Measurements from ENCODE around the gene OTOP2. TPM values are rescaled to one million over a fixed set of nuclear protein-coding genes. Genes with fewer than 3 reads are reported as not detected.
"Not testable (repeated sequence)": the region's sequence is repeated elsewhere in the genome, so short reads cannot be mapped to it uniquely, and the experiment has no call there.

OTOP2 gene
- total RNA-seq, 6 donors from 2014 or later, result not detected

- no peaks in the 10 kb centered on the region for H3K27me3 ChIP-seq
- no peaks in the 10 kb centered on the region for H3K36me3 ChIP-seq
- H3K4me3 ChIP-seq, result no peak overlapping the region
- H3K4me1 ChIP-seq, result no peaks in the 10 kb centered on the region
- WGBS, 2 donors, result 92 to 93% methylated on average over 10 to 28 of the region's 34 CpGs
- ATAC-seq (ENCODE audit: low FRiP score in 2 of 2) (no peak), DNase-seq (peak in 1 of 2 donors; percentile 74)
- no peak overlapping the region for H3K27ac ChIP-seq
- TF ChIP-seq, protein P1, sequence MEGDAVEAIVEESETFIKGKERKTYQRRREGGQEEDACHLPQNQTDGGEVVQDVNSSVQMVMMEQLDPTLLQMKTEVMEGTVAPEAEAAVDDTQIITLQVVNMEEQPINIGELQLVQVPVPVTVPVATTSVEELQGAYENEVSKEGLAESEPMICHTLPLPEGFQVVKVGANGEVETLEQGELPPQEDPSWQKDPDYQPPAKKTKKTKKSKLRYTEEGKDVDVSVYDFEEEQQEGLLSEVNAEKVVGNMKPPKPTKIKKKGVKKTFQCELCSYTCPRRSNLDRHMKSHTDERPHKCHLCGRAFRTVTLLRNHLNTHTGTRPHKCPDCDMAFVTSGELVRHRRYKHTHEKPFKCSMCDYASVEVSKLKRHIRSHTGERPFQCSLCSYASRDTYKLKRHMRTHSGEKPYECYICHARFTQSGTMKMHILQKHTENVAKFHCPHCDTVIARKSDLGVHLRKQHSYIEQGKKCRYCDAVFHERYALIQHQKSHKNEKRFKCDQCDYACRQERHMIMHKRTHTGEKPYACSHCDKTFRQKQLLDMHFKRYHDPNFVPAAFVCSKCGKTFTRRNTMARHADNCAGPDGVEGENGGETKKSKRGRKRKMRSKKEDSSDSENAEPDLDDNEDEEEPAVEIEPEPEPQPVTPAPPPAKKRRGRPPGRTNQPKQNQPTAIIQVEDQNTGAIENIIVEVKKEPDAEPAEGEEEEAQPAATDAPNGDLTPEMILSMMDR (IDR thresholded peaks at IDR 0.05), result no peak
- no peak for TF ChIP-seq POLR2AphosphoS5 (IDR thresholded peaks at IDR 0.05)
- TF ChIP-seq EP300 (IDR thresholded peaks at IDR 0.05), result no peak
- TF ChIP-seq POLR2A (IDR thresholded peaks at IDR 0.05), result no peak
- no peaks in the 10 kb centered on the region for H3K9me3 ChIP-seq
Observed at GRCh38 chr17:74907012-74907411, 17.1 kb upstream of the OTOP2 start.

- WGBS, 2 donors, result 76% methylated on average over 4 of the region's 4 CpGs
- not testable (repeated sequence) for ATAC-seq (ENCODE audit: low FRiP score in 2 of 2); H3K4me1 ChIP-seq
Observed at GRCh38 chr17:74909097-74909496, 15.0 kb upstream of the OTOP2 start.

GRCh38 chr17:74911423-74911822 is 12.7 kb upstream of the OTOP2 start:
- DNase-seq; H3K27ac ChIP-seq; H3K36me3 ChIP-seq; H3K4me1 ChIP-seq; H3K4me3 ChIP-seq; ATAC-seq (ENCODE audit: low FRiP score in 2 of 2); H3K27me3 ChIP-seq; H3K9me3 ChIP-seq: not testable (repeated sequence)
- 56 to 81% methylated on average over 2 to 8 of the region's 8 CpGs for WGBS, 2 donors

More at GRCh38 chr17:74909097-74909496, 15.0 kb upstream of the OTOP2 start:
- H3K27ac ChIP-seq, H3K4me3 ChIP-seq, H3K9me3 ChIP-seq, H3K36me3 ChIP-seq, H3K27me3 ChIP-seq, DNase-seq: not testable (repeated sequence)

DNA sequence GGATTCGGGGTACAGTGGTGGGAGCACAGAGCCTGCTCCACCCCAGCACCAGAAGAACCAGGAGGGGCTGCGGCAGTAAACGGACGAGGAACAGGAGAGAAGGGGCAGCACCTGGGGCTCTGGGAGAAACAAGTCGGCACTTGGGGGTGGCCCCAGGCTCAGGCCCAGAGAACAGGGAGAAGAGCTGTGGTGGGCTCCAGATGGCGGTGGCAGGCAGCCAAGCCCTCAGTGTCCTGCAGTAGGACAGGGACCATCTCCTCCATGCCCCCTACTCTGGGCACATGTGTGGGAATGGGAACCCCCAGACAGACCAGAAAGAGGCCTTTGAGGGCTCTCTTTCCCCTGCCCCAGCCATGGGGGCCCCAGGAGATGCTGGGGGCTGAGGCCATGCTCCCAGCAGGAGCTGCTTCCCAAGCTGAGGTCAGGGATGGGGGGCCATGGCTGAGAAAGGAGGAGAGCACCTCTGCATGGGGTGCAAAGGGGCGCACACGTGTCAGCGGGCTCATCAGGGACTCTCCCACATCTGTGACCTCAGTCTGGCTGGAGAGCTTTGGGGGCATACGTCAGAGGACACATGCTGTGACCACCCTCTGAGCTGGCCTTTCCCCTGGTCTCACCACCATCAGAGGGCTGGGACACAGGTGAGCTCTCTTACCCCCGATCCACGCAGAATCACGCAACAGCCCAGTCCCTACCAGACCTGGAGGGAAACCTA is 7.8 kb upstream of the OTOP2 start:
- 82 to 89% methylated on average over 12 to 13 of the region's 13 CpGs for WGBS, 2 donors
- ATAC-seq (ENCODE audit: low FRiP score in 2 of 2), result no peak
- H3K36me3 ChIP-seq, result no peaks in the 10 kb centered on the region
- no peaks in the 10 kb centered on the region for H3K9me3 ChIP-seq
- TF ChIP-seq EP300 (IDR thresholded peaks at IDR 0.05) (no peak), POLR2AphosphoS5 (IDR thresholded peaks at IDR 0.05) (no peak), POLR2A (IDR thresholded peaks at IDR 0.05) (no peak)
- TF ChIP-seq, protein P1 (IDR thresholded peaks at IDR 0.05), result no peak
- no peak overlapping the region for H3K4me3 ChIP-seq
- DNase-seq, result no peak
- H3K4me1 ChIP-seq, result no peaks in the 10 kb centered on the region
- H3K27me3 ChIP-seq, result peaks cover 0 to 7% (median 0%) of the 10 kb centered on the region in 4 donors
- no peak overlapping the region for H3K27ac ChIP-seq

DNA sequence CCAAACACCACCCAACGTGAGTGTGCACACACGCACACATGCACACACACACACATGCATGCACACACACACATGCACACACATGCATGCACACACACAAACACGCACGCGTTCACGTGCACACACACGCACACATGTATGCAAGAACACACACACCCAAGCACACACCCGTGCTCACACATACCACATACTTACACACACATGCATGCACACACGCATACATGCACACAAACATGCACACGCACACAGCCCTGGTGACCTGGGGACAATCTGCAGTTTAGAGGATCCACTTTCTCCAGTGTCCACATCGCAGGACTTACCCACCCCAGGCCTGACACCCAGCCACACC is 7.2 kb upstream of the OTOP2 start:
- Histone ChIP-seq H3K9me3 (no peaks in the 10 kb centered on the region), H3K4me1 (no peaks in the 10 kb centered on the region), H3K36me3 (no peaks in the 10 kb centered on the region), H3K27ac (no peak overlapping the region), H3K27me3 (peaks cover 0 to 7% (median 2%) of the 10 kb centered on the region in 4 donors), H3K4me3 (no peak overlapping the region)
- TF ChIP-seq, protein P1 (IDR thresholded peaks at IDR 0.05), result no peak
- TF ChIP-seq EP300 (IDR thresholded peaks at IDR 0.05), result no peak
- TF ChIP-seq POLR2AphosphoS5 (IDR thresholded peaks at IDR 0.05), result no peak
- no peak for TF ChIP-seq POLR2A (IDR thresholded peaks at IDR 0.05)
- ATAC-seq (ENCODE audit: low FRiP score in 2 of 2), result no peak
- whole genome bisulfite sequencing, 2 donors, result 93 to 95% methylated on average over 11 of the region's 11 CpGs
- no peak for DNase-seq

- peaks cover 0 to 11% (median 5%) of the 10 kb centered on the region in 4 donors for H3K27me3 ChIP-seq
- DNase-seq (no peak), ATAC-seq (ENCODE audit: low FRiP score in 2 of 2) (peak in 1 of 2 donors; percentile 41)
- no peaks in the 10 kb centered on the region for H3K4me1 ChIP-seq
- no peaks in the 10 kb centered on the region for H3K9me3 ChIP-seq
- H3K27ac ChIP-seq, result no peak overlapping the region
- no peaks in the 10 kb centered on the region for H3K36me3 ChIP-seq
- TF ChIP-seq, protein P1 (IDR thresholded peaks at IDR 0.05), result no peak
- TF ChIP-seq EP300 (IDR thresholded peaks at IDR 0.05) (no peak), POLR2A (IDR thresholded peaks at IDR 0.05) (no peak), POLR2AphosphoS5 (IDR thresholded peaks at IDR 0.05) (no peak)
- 42 to 58% methylated on average over 5 to 10 of the region's 10 CpGs for WGBS, 2 donors
- H3K4me3 ChIP-seq, result no peak overlapping the region
Observed at GRCh38 chr17:74917430-74917829, 6.6 kb upstream of the OTOP2 start.
